NB4 (cell line): Measurements from ENCODE around the gene CMSS1.

Source experiments
- DNase-seq: peaks from one replicate; pipeline ENCODE4 v3.0.0; 2010; ENCODE audit warnings: low read depth
- H3K4me3 ChIP-seq: one replicate; pipeline ENCODE4 v1.5.1; 2011; ENCODE audit warnings: mild to moderate bottlenecking, low read depth, low read length, moderate library complexity
- MYC ChIP-seq: IDR thresholded peaks from 2 replicates; pipeline ENCODE4 v1.6.1; 2011; ENCODE audit warnings: low read depth, low read length
- POLR2A ChIP-seq: IDR thresholded peaks from 2 replicates; pipeline ENCODE4 v1.6.1; 2011; ENCODE audit warnings: mild to moderate bottlenecking; ENCODE audit not compliant: insufficient read length; ENCODE audit errors: extremely low read depth
- TF ChIP-seq, protein P1 (sequence below): IDR thresholded peaks from one replicate; pipeline ENCODE4 v1.5.1; 2012; ENCODE audit warnings: low read depth, low read length
- TF ChIP-seq, protein P2 (sequence below): IDR thresholded peaks from 2 replicates; pipeline ENCODE4 v1.6.1; 2011; ENCODE audit warnings: low read depth, low read length

The CMSS1 gene

DNA sequence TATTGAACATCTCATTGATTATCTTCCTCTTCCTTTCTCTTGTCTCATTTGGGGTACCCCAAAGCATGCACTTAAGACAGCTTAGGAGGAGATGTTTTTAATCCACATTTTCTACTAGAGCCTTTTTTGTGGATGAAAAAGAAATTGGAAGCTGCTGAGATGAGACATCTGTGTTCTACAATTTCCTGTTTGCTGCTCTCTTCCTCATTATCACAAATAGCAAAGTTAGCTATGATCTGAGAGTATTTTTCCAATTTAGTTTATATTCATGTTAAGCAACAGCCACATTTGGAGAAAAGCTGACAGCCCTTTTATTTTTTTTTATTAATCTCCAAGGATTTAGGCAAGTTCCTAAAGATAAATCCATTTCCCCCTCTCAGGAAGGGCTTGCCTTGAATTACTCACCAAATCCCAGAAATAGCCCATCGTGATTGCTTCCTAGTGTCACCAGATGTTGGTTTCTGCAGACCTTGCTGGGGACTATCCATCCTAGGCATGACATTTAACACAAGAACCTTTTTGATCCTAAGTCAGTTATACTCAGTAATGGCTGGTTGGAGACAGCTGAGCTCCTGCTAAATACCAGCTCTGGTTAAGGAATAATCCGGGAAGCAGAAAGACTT lies 367.4 kb downstream of the CMSS1 start:
- no peak for DNase-seq
- no peak for TF ChIP-seq POLR2A
- TF ChIP-seq, protein P1, sequence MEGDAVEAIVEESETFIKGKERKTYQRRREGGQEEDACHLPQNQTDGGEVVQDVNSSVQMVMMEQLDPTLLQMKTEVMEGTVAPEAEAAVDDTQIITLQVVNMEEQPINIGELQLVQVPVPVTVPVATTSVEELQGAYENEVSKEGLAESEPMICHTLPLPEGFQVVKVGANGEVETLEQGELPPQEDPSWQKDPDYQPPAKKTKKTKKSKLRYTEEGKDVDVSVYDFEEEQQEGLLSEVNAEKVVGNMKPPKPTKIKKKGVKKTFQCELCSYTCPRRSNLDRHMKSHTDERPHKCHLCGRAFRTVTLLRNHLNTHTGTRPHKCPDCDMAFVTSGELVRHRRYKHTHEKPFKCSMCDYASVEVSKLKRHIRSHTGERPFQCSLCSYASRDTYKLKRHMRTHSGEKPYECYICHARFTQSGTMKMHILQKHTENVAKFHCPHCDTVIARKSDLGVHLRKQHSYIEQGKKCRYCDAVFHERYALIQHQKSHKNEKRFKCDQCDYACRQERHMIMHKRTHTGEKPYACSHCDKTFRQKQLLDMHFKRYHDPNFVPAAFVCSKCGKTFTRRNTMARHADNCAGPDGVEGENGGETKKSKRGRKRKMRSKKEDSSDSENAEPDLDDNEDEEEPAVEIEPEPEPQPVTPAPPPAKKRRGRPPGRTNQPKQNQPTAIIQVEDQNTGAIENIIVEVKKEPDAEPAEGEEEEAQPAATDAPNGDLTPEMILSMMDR, result no peak
- TF ChIP-seq, protein P2, sequence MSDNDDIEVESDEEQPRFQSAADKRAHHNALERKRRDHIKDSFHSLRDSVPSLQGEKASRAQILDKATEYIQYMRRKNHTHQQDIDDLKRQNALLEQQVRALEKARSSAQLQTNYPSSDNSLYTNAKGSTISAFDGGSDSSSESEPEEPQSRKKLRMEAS, result no peak
- no peak for TF ChIP-seq MYC
- no peak overlapping the region for H3K4me3 ChIP-seq

DNA sequence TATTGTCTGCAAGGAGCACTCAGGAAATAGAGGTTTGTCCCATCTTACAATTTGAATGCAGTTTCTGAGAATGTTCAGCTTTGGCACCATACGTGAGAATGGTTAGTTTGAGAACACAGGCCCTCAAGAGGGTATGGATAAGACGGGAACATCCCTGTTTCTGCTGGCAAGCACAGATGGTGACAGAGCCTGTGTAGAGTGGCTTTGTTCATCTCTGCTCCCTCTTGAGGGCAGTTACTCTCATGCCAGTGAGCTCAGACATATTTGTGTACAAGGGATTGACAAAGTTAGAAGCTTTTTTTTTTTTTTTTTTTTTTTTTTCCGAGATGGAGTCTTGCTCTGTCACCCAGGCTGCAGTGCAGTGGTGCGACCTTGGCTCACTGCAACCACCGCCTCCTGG lies 368.2 kb downstream of the CMSS1 start:
- DNase-seq, result no peak
- no peak overlapping the region for H3K4me3 ChIP-seq
- TF ChIP-seq, protein P1, result no peak
- TF ChIP-seq POLR2A (no peak), MYC (no peak)
- TF ChIP-seq, protein P2, result no peak

DNA sequence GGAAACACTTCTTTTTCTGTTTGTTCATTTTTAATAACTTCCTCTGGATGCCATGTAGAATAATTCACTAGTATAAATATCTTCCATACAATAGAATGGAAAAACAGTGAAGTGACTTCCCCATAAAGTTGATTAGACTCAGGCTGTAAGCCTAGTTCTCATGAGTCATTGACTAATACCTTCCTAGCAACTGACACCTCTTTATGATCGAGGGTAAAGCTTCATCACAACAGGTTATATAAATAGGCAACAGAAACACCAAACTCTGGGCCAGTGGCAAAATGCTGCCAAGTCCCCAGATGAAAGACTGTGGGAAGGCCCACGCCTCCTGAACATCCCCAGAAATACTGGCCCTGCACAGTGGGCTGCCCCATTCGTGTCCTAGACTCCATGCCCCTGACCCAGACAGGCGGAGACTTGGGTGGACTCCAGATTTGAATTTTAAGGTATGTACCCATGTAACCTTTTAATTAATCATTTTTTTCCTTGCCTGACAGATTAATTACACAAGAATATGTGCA lies 371.8 kb downstream of the CMSS1 start:
- TF ChIP-seq, protein P1, result no peak
- no peak for TF ChIP-seq MYC
- TF ChIP-seq, protein P2, result no peak
- no peak for TF ChIP-seq POLR2A
- DNase-seq, result no peak
- H3K4me3 ChIP-seq, result no peak overlapping the region

GRCh38 chr3:100195375-100195774 lies 377.7 kb downstream of the CMSS1 start:
- TF ChIP-seq MYC (no peak), POLR2A (no peak)
- TF ChIP-seq, protein P1, result no peak
- TF ChIP-seq, protein P2, result no peak
- DNase-seq, result no peak
- H3K4me3 ChIP-seq, result no peak overlapping the region

- H3K4me3 ChIP-seq, result no peak overlapping the region
- TF ChIP-seq, protein P2, result no peak
- no peak for TF ChIP-seq POLR2A
- TF ChIP-seq MYC, result no peak
- TF ChIP-seq, protein P1, result no peak
- no peak for DNase-seq
Observed at GRCh38 chr3:100197876-100198275, 380.2 kb downstream of the CMSS1 start.
